Breast epithelium (tissue), 4 donors: ENCODE measurements around the gene PSMF1. TPM values are rescaled to one million over a fixed set of nuclear protein-coding genes. Genes with fewer than 3 reads are reported as not detected.

Experiments
- DNase-seq, 2 donors: peaks; one replicate each; pipeline ENCODE4 v3.0.0-alpha.2; 2019; ENCODE audit warnings: low spot score in 2 of 2
- H3K27ac ChIP-seq, 2 donors: fragments of 200-600 bp; sonication (generic) in 1 of 2; one replicate each; pipeline ENCODE4 v1.5.1; 2016 to 2019; ENCODE audit warnings: mild to moderate bottlenecking in 1 of 2
- H3K27me3 ChIP-seq, 2 donors: fragments of 200-600 bp; sonication (generic) in 1 of 2; one replicate each; pipeline versions ENCODE4 v1.5.1 to v1.6.0; 2017 to 2019; ENCODE audit warnings: control low read depth in 1 of 2, mild to moderate bottlenecking in 1 of 2
- H3K36me3 ChIP-seq: fragments of 200-600 bp; one replicate; pipeline ENCODE4 v1.5.1; 2019
- H3K4me1 ChIP-seq, 2 donors: fragments of 200-600 bp; sonication (generic); one replicate each; pipeline ENCODE4 v1.5.1; 2016 to 2019; ENCODE audit warnings: control low read depth in 1 of 2
- H3K4me3 ChIP-seq, 3 donors: fragments of 200-600 bp; sonication (generic); 1 replicate in 2 of 3; 2 replicates in 1 of 3; pipeline ENCODE4 v1.5.1; 2016 to 2019; ENCODE audit warnings: mild to moderate bottlenecking in 3 of 3, moderate library complexity in 2 of 3
- H3K9me3 ChIP-seq, 2 donors: fragments of 200-600 bp; sonication (generic) in 1 of 2; one replicate each; pipeline ENCODE4 v1.5.1; 2016 to 2019; ENCODE audit warnings: control low read depth in 1 of 2
- CTCF ChIP-seq, 3 donors: fragments of 450-650 bp; IDR thresholded peaks; one replicate each; pipeline ENCODE4 v1.5.1; 2016 to 2017; ENCODE audit warnings: antibody characterized with exemption in 3 of 3, mild to moderate bottlenecking in 3 of 3, moderate library complexity in 3 of 3
- POLR2A ChIP-seq: fragments of 450-650 bp; IDR thresholded peaks from one replicate; pipeline ENCODE4 v1.6.1; 2016; ENCODE audit warnings: antibody characterized with exemption, mild to moderate bottlenecking, moderate library complexity
- POLR2AphosphoS5 ChIP-seq, 3 donors: sonication (generic); formaldehyde crosslinking; IDR thresholded peaks; one replicate each; pipeline ENCODE4 v1.6.1; 2017; ENCODE audit warnings: antibody characterized with exemption in 3 of 3
- intact Hi-C: fragments of 100-400 bp; cut with DNase I; formaldehyde crosslinking; loops from one replicate; pipeline ENCODE4 v1.15.1; 2023; ENCODE audit warnings: low total_unique reads
- total RNA-seq, 3 donors: library from RNA; depleted of rRNA; stranded (reverse); fragments of >200 nt; gene quantifications; one replicate each; pipeline ENCODE4 v1.1.0, GENCODE V29; 2016

Gene PSMF1
- total RNA-seq, 3 donors from 2014 or later = 71.7 to 98.4 (median 75.1) TPM

DNA sequence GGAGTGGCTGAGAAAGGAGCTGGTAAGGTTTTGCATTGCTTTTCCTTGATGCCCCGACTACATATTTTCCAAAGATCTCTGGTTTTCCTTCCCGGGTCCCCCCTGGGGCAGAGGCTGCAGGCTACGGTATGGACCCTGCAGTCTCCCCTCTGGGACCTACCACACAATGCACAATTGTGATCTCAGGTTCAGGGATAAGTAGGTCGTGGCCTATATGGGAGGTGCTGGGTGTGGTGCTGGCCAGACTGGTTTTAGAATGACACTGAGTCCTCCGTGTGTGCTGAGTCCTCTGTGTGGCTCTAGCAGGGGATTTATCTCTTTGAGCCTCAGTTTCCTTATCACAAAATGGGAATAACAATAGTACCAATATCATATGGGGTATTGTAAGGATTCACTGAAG, 85.2 kb downstream of the PSMF1 start:
- TF ChIP-seq POLR2A (no peak), CTCF (IDR thresholded peaks at IDR 0.05) (no peak), POLR2AphosphoS5 (IDR thresholded peaks at IDR 0.05) (no peak)
- no peak overlapping the region for H3K4me3 ChIP-seq
- H3K36me3 ChIP-seq = no peaks in the 10 kb centered on the region
- DNase-seq = no peak
- no peaks in the 10 kb centered on the region for H3K4me1 ChIP-seq
- no peaks in the 10 kb centered on the region for H3K27me3 ChIP-seq
- H3K27ac ChIP-seq = no peak overlapping the region
- H3K9me3 ChIP-seq = no peaks in the 10 kb centered on the region
- intact Hi-C loops = no loop called here

- intact Hi-C loops = no loop called here
- Histone ChIP-seq H3K27me3 (no peaks in the 10 kb centered on the region), H3K4me1 (no peaks in the 10 kb centered on the region), H3K4me3 (no peak overlapping the region), H3K36me3 (no peaks in the 10 kb centered on the region), H3K9me3 (no peaks in the 10 kb centered on the region), H3K27ac (peak overlapping the region in 1 of 2 donors; percentile 38)
- DNase-seq = no peak
- TF ChIP-seq CTCF (IDR thresholded peaks at IDR 0.05) = no peak
- no peak for TF ChIP-seq POLR2AphosphoS5 (IDR thresholded peaks at IDR 0.05)
- no peak for TF ChIP-seq POLR2A
Measured at GRCh38 chr20:1204113-1204512, 85.7 kb downstream of the PSMF1 start.

- TF ChIP-seq POLR2A (no peak), CTCF (IDR thresholded peaks at IDR 0.05) (no peak), POLR2AphosphoS5 (IDR thresholded peaks at IDR 0.05) (no peak)
- no peaks in the 10 kb centered on the region for H3K9me3 ChIP-seq
- no peaks in the 10 kb centered on the region for H3K4me1 ChIP-seq
- H3K27me3 ChIP-seq = no peaks in the 10 kb centered on the region
- peak overlapping the region in 1 of 2 donors; percentile 38 for H3K27ac ChIP-seq
- intact Hi-C loops = no loop called here
- H3K36me3 ChIP-seq = no peaks in the 10 kb centered on the region
- H3K4me3 ChIP-seq = no peak overlapping the region
- DNase-seq = no peak
Measured at GRCh38 chr20:1204576-1204975, 86.2 kb downstream of the PSMF1 start.

GRCh38 chr20:1205802-1206201, 87.4 kb downstream of the PSMF1 start:
- Histone ChIP-seq H3K27ac (no peak overlapping the region), H3K27me3 (no peaks in the 10 kb centered on the region), H3K4me1 (no peaks in the 10 kb centered on the region), H3K9me3 (no peaks in the 10 kb centered on the region), H3K4me3 (no peak overlapping the region), H3K36me3 (no peaks in the 10 kb centered on the region)
- TF ChIP-seq POLR2A (no peak), CTCF (IDR thresholded peaks at IDR 0.05) (no peak), POLR2AphosphoS5 (IDR thresholded peaks at IDR 0.05) (no peak)
- no peak for DNase-seq
- intact Hi-C loops = no loop called here

DNA sequence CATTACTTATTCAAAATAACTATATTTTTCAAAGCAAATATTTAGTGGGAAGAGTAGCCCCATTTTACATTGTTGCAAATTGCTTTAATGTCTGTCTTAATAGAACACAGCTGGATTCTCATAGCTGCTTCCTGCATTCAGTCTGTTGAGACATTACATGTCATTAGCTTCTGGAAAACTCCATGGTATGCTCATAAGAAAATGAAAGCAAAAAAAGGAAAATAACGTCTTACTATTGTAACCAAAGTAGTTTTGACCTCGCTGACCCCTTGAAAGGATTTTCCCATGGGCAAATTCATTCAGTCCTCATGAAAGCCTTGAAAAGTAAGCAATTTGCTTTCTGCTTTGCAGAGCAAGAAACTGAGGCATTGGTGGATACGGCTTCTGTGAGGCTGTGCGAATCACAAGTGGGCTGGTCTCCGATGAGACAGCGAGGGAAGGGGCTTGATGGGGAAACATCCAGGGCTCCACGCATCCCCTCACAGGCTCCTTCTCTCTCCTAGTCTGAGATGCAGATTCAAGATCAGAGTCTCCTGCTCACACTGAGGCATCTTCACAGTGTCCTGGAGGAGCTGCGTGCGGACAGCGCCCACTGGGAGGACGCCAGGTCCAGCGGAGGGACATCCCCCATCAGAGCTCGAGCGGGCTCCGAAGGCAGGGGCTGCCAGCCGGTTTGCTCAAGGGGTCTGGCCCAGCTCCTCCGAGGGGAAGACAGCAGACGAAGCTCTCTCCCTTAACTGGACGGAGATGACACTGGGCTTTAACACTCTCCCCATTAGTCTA, 88.2 kb downstream of the PSMF1 start:
- no peaks in the 10 kb centered on the region for H3K36me3 ChIP-seq
- no peaks in the 10 kb centered on the region for H3K27me3 ChIP-seq
- intact Hi-C loops = no loop called here
- no peaks in the 10 kb centered on the region for H3K4me1 ChIP-seq
- DNase-seq = no peak
- no peaks in the 10 kb centered on the region for H3K9me3 ChIP-seq
- H3K27ac ChIP-seq = no peak overlapping the region
- H3K4me3 ChIP-seq = no peak overlapping the region
- TF ChIP-seq POLR2AphosphoS5 (IDR thresholded peaks at IDR 0.05) (no peak), POLR2A (no peak), CTCF (IDR thresholded peaks at IDR 0.05) (no peak)
